ENCODE data around the gene RAB2B.

Gene RAB2B

GRCh38 chr14:21476925-21477681, at the start of gene RAB2B, which contains the start of gene TOX4:
RAB2B (minus strand) TSS chr14:21476959; CDS start chr14:21476872, 87 bp downstream.
TOX4 (plus strand) TSS chr14:21477195; CDS start chr14:21477279, 84 bp downstream.
- peak; percentile 90 for DNase-seq (ENCODE audit: low read depth)

GRCh38 chr14:21525962-21526671, 49.4 kb upstream of the RAB2B start, which contains the start of gene SALL2:
SALL2 (minus strand) TSS chr14:21526346; CDS start chr14:21526127, 219 bp downstream.
- peak; percentile 41 for DNase-seq (ENCODE audit: low read depth)

GRCh38 chr14:21525571-21525961, 48.8 kb upstream of the RAB2B start:
- no peak for DNase-seq (ENCODE audit: low read depth)

- no peak for DNase-seq (ENCODE audit: low read depth)
Observed at GRCh38 chr14:21524575-21525490, 48.1 kb upstream of the RAB2B start.

GRCh38 chr14:21523203-21523602, 46.4 kb upstream of the RAB2B start:
- no peak for DNase-seq (ENCODE audit: low read depth)

GRCh38 chr14:21521501-21521900, 44.7 kb upstream of the RAB2B start:
- no peak for DNase-seq (ENCODE audit: low read depth)

GRCh38 chr14:21520767-21521166, 44.0 kb upstream of the RAB2B start:
- DNase-seq (ENCODE audit: low read depth) = no peak

- DNase-seq (ENCODE audit: low read depth) = no peak
Observed at GRCh38 chr14:21518725-21519124, 42.0 kb upstream of the RAB2B start.

GRCh38 chr14:21514341-21514740, 37.6 kb upstream of the RAB2B start:
- DNase-seq (ENCODE audit: low read depth) = no peak

- peak; percentile 90 for DNase-seq (ENCODE audit: low read depth)
Observed at GRCh38 chr14:21510735-21511657, 34.2 kb upstream of the RAB2B start, which contains the start of gene METTL3. METTL3 (minus strand) TSS chr14:21511340; CDS start chr14:21511223, 117 bp downstream.

- no peak for DNase-seq (ENCODE audit: low read depth)
Observed at GRCh38 chr14:21509432-21510143, 32.8 kb upstream of the RAB2B start.

- no peak for DNase-seq (ENCODE audit: low read depth)
Observed at GRCh38 chr14:21506557-21506956, 29.8 kb upstream of the RAB2B start.

GRCh38 chr14:21505012-21505553, 28.3 kb upstream of the RAB2B start:
- DNase-seq (ENCODE audit: low read depth) = no peak

- DNase-seq (ENCODE audit: low read depth) = no peak
Observed at GRCh38 chr14:21503376-21503775, 26.6 kb upstream of the RAB2B start.

- no peak for DNase-seq (ENCODE audit: low read depth)
Observed at GRCh38 chr14:21501568-21501967, 24.8 kb upstream of the RAB2B start.

- DNase-seq (ENCODE audit: low read depth) = no peak
Observed at GRCh38 chr14:21498540-21499526, 22.1 kb upstream of the RAB2B start.

- DNase-seq (ENCODE audit: low read depth) = no peak
Observed at GRCh38 chr14:21496453-21496852, 19.7 kb upstream of the RAB2B start.

GRCh38 chr14:21494902-21495762, 18.4 kb upstream of the RAB2B start:
- DNase-seq (ENCODE audit: low read depth) = no peak
